ENCODE results near the gene ARHGAP19.

Gene ARHGAP19

GRCh38 chr10:97312897-97313296, 20.5 kb upstream of the ARHGAP19 start:
- no peak overlapping the region for H3K27ac ChIP-seq (replicated peaks)
- no peaks in the 10 kb centered on the region for H3K27me3 ChIP-seq (ENCODE audit: insufficient read depth, poor library complexity, severe bottlenecking)
- H3K4me3 ChIP-seq (replicated peaks; ENCODE audit: insufficient read depth, low read length): no peak overlapping the region
- DNase-seq (ENCODE audit: low read depth in 1 of 2, low spot score in 1 of 2): no peak
- TF ChIP-seq REST (IDR thresholded peaks at IDR 0.05; ENCODE audit: insufficient replicate concordance, low read depth) (no peak), POLR2AphosphoS5 (IDR thresholded peaks at IDR 0.05; ENCODE audit: low read depth) (no peak), SPI1 (IDR thresholded peaks at IDR 0.05; ENCODE audit: borderline replicate concordance, low read depth) (no peak), GABPA (IDR thresholded peaks at IDR 0.05; ENCODE audit: low read depth) (no peak), CTCF (IDR thresholded peaks at IDR 0.05; ENCODE audit: insufficient read depth, low read length) (no peak)

- no peak overlapping the region for H3K27ac ChIP-seq (replicated peaks)
- H3K4me3 ChIP-seq (replicated peaks; ENCODE audit: insufficient read depth, low read length): no peak overlapping the region
- TF ChIP-seq POLR2AphosphoS5 (IDR thresholded peaks at IDR 0.05; ENCODE audit: low read depth) (no peak), REST (IDR thresholded peaks at IDR 0.05; ENCODE audit: insufficient replicate concordance, low read depth) (no peak), SPI1 (IDR thresholded peaks at IDR 0.05; ENCODE audit: borderline replicate concordance, low read depth) (no peak), GABPA (IDR thresholded peaks at IDR 0.05; ENCODE audit: low read depth) (no peak), CTCF (IDR thresholded peaks at IDR 0.05; ENCODE audit: insufficient read depth, low read length) (no peak)
- no peaks in the 10 kb centered on the region for H3K27me3 ChIP-seq (ENCODE audit: insufficient read depth, poor library complexity, severe bottlenecking)
- DNase-seq (ENCODE audit: low read depth in 1 of 2, low spot score in 1 of 2): no peak
Measured at GRCh38 chr10:97311111-97311626, 18.7 kb upstream of the ARHGAP19 start.

GRCh38 chr10:97307866-97308780, 15.7 kb upstream of the ARHGAP19 start:
- DNase-seq (ENCODE audit: low read depth in 1 of 2, low spot score in 1 of 2): no peak
- Histone ChIP-seq H3K27me3 (ENCODE audit: insufficient read depth, poor library complexity, severe bottlenecking) (no peaks in the 10 kb centered on the region), H3K27ac (replicated peaks) (no peak overlapping the region), H3K4me3 (replicated peaks; ENCODE audit: insufficient read depth, low read length) (no peak overlapping the region)
- TF ChIP-seq GABPA (IDR thresholded peaks at IDR 0.05; ENCODE audit: low read depth) (no peak), SPI1 (IDR thresholded peaks at IDR 0.05; ENCODE audit: borderline replicate concordance, low read depth) (no peak), REST (IDR thresholded peaks at IDR 0.05; ENCODE audit: insufficient replicate concordance, low read depth) (no peak), POLR2AphosphoS5 (IDR thresholded peaks at IDR 0.05; ENCODE audit: low read depth) (no peak), CTCF (IDR thresholded peaks at IDR 0.05; ENCODE audit: insufficient read depth, low read length) (no peak)
